Astrocyte of the cerebellum (primary cell): ENCODE measurements around the gene G6PC2.

Experiments
- DNase-seq: peaks from one replicate; pipeline ENCODE4 v3.0.0-alpha.2; 2011; ENCODE audit warnings: low read depth
- H3K4me3 ChIP-seq: 2 replicates; pipeline ENCODE4 v1.5.1; 2011; ENCODE audit warnings: mild to moderate bottlenecking, low read depth, low read length, moderate library complexity
- in situ Hi-C: cut with HindIII; loops from 2 replicates; pipeline ENCODE4 v1.10.0; 2017; ENCODE audit warnings: low sequenced_read_pairs
- TF ChIP-seq, protein P1 (sequence below): IDR thresholded peaks from 2 replicates; pipeline ENCODE4 v1.5.1; 2012; ENCODE audit warnings: low read length, low read depth, moderate library complexity, mild to moderate bottlenecking; ENCODE audit errors: missing control alignments

The G6PC2 gene, protein sequence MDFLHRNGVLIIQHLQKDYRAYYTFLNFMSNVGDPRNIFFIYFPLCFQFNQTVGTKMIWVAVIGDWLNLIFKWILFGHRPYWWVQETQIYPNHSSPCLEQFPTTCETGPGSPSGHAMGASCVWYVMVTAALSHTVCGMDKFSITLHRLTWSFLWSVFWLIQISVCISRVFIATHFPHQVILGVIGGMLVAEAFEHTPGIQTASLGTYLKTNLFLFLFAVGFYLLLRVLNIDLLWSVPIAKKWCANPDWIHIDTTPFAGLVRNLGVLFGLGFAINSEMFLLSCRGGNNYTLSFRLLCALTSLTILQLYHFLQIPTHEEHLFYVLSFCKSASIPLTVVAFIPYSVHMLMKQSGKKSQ

DNA sequence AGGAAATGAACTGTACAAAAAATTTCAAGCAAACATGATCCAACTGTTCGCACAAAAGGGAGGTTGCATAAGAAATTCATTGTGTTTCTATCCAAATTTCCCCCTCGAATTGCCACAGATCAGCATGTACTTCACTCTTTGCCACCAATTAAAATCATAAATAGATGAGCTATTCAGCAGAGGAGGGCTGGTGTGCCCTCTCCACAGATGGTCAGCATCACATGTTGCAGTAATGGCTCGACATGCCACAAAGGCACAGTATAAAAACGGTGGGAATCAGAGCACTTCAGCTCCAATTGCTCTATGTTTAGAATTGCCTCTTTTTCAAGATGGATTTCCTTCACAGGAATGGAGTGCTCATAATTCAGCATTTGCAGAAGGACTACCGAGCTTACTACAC, at the start of gene G6PC2:
Gene G6PC2, plus strand, starts transcription at position 289 of the 400 bp plus-strand sequence. Its CDS starts 41 bp downstream, at position 330.
- TF ChIP-seq, protein P1, sequence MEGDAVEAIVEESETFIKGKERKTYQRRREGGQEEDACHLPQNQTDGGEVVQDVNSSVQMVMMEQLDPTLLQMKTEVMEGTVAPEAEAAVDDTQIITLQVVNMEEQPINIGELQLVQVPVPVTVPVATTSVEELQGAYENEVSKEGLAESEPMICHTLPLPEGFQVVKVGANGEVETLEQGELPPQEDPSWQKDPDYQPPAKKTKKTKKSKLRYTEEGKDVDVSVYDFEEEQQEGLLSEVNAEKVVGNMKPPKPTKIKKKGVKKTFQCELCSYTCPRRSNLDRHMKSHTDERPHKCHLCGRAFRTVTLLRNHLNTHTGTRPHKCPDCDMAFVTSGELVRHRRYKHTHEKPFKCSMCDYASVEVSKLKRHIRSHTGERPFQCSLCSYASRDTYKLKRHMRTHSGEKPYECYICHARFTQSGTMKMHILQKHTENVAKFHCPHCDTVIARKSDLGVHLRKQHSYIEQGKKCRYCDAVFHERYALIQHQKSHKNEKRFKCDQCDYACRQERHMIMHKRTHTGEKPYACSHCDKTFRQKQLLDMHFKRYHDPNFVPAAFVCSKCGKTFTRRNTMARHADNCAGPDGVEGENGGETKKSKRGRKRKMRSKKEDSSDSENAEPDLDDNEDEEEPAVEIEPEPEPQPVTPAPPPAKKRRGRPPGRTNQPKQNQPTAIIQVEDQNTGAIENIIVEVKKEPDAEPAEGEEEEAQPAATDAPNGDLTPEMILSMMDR = no peak
- DNase-seq = no peak
- in situ Hi-C loops = no loop called here
- H3K4me3 ChIP-seq = no peak within 1 kb of the TSS

DNA sequence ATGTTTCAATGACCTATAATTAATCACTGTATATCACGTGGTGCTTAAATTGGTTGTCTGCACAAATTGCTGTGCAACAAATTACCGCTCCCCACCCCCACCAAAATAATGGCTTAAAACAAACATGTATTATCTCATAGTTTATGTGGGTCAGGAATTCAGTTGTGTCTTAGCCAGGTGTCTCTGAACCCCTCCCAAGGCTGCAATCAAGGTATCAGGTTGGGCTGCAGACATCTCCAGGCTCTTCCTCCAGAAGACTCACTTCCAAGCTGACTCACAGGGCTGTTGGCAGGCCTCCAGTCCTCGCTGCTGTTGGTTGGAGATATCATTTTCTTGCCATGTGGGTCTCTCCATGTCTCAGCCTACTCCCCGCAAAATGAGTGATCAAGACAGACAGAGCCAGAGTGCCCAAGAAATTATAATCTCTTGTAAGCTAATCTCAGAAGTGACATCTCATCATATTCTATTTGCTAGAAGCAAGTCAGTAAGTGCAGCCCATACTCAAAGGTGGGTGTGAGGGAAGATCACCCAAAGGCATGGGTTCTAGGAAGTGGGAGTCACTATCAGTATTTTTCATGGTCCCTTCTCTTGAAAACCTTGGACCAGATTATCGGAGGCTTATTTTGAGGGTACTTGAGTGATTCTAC, 49.3 kb upstream of the G6PC2 start:
- TF ChIP-seq, protein P1 = no peak
- no peak overlapping the region for H3K4me3 ChIP-seq
- DNase-seq = peak; percentile 69
- in situ Hi-C loops = no loop called here

DNA sequence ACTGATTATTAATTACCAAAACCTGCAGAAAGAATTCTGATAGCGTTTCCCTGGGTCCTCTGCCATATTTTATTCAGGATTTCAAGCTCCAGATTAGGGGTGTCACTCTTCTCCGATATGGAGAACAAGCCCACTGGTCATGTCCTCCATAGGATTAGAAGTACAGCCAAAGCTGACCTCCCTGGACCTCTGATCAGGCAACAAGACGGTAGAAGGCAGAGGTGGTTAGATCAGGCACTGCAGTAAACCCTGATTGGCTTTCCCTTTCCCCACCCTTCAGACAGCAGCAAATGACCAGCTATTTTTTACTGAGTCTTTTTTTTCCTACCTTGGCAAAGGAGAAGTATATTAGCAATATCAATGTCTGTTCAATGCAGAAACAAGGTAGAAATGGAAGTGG, 48.6 kb upstream of the G6PC2 start:
- TF ChIP-seq, protein P1 = no peak
- in situ Hi-C loops = no loop called here
- no peak overlapping the region for H3K4me3 ChIP-seq
- DNase-seq = no peak

DNA sequence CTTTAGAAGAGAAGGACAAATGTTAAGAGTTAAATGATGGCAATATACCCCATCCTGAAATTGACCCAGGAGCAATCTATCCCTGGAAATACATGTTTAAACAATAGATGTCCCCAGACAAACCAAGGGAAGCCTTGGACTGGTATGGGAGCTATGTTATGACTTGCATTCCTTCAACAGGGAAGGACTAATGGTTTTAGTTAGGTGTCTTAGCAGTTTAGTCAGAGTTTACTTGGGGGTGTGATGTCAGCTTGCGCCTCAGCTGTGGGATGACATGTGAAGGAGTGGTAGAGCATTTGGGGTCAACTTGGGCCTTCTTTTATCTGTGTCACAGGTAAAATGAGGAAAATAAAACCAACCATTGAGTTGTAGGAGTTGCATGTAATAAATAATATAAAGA, 47.6 kb upstream of the G6PC2 start:
- no peak for DNase-seq
- in situ Hi-C loops = no loop called here
- no peak overlapping the region for H3K4me3 ChIP-seq
- TF ChIP-seq, protein P1 = no peak

DNA sequence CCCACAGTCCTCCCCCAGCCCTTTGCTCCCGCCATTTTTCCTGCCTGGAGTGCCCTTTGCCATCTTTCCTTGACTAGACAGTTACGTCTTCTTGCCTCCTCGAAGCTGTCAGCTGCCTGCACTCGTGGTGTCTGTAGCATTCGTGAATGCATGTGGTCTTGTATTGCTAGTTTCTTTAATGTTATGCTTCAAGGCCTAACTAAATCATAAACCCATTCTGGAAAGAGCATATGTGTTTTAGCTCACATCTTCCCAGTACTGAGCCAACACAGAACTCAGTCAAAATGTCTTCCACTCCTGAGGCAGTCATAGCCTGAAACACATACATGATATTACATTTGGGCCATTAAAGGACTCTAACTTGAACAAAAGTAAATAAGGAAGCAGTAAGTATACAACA, 46.4 kb upstream of the G6PC2 start:
- no peak overlapping the region for H3K4me3 ChIP-seq
- DNase-seq = no peak
- TF ChIP-seq, protein P1 = no peak
- in situ Hi-C loops = no loop called here

DNA sequence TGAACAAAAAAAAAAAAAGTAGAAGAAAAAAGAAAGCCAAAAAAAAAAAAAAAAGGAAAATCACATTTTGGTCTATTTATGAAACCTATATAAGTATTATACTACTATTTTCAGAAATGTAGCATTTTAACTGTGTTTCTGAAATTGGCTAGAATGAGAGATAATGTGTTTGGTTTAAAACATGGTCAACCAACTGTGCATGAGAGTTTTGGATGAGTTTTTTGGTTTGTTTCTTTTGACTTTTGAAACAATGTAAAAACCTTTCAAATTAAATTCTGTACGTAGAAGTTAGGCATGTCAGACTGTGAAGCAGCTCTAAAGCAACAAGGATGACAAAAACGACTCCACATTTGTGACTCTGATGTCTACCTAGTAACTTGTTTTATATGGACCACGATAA, 45.5 kb upstream of the G6PC2 start:
- TF ChIP-seq, protein P1 = no peak
- in situ Hi-C loops = no loop called here
- DNase-seq = no peak

More for the DNA sequence above, 45.5 kb upstream of the G6PC2 start:
- H3K4me3 ChIP-seq = no peak overlapping the region
